H9 (cell line): ENCODE data around the gene EFNA1. TPM values are rescaled to one million over a fixed set of nuclear protein-coding genes. Genes with fewer than 3 reads are reported as not detected.

Source experiments
- DNase-seq: peaks from one replicate; pipeline ENCODE4 v3.0.0-alpha.2; 2017
- H2AFZ ChIP-seq: one replicate; pipeline ENCODE4 v1.6.1; 2013; ENCODE audit warnings: mild to moderate bottlenecking, low read length, control low read depth, moderate library complexity
- H2AK5ac ChIP-seq: 2 replicates; pipeline ENCODE4 v1.6.1; 2013; ENCODE audit warnings: low read length, control low read depth, mixed read lengths; ENCODE audit not compliant: insufficient read length
- H2BK120ac ChIP-seq: one replicate; pipeline ENCODE4 v1.6.1; 2013; ENCODE audit warnings: low read depth, mild to moderate bottlenecking, low read length, control low read depth, inconsistent platforms; ENCODE audit not compliant: poor library complexity, severe bottlenecking
- H2BK12ac ChIP-seq: 2 replicates; pipeline ENCODE4 v1.6.1; 2013; ENCODE audit warnings: low read length, control low read depth, mixed read lengths, low read depth; ENCODE audit not compliant: insufficient read length
- H2BK15ac ChIP-seq: 2 replicates; pipeline ENCODE4 v1.6.1; 2013; ENCODE audit warnings: low read depth, low read length, control low read depth
- H2BK20ac ChIP-seq: one replicate; pipeline ENCODE4 v1.6.1; 2013; ENCODE audit warnings: low read depth, mild to moderate bottlenecking, low read length, control low read depth, inconsistent platforms; ENCODE audit not compliant: poor library complexity, severe bottlenecking
- H2BK5ac ChIP-seq: 2 replicates; pipeline ENCODE4 v1.6.1; 2013; ENCODE audit warnings: low read length, control low read depth, mixed read lengths; ENCODE audit not compliant: insufficient read length
- H3K14ac ChIP-seq: 2 replicates; pipeline ENCODE4 v1.6.1; 2013; ENCODE audit warnings: low read length, control low read depth; ENCODE audit not compliant: insufficient read depth
- H3K18ac ChIP-seq: 2 replicates; pipeline ENCODE4 v1.6.1; 2013; ENCODE audit warnings: low read depth, mild to moderate bottlenecking, mixed read lengths, low read length, control low read depth; ENCODE audit not compliant: insufficient read length
- H3K23ac ChIP-seq: 2 replicates; pipeline ENCODE4 v1.6.1; 2013; ENCODE audit warnings: low read length, control low read depth, mixed read lengths, low read depth; ENCODE audit not compliant: insufficient read length
- H3K23me2 ChIP-seq: 2 replicates; pipeline ENCODE4 v1.6.1; 2013; ENCODE audit warnings: low read depth, mild to moderate bottlenecking, mixed read lengths, low read length, control low read depth; ENCODE audit not compliant: insufficient read length, poor library complexity, severe bottlenecking
- H3K27ac ChIP-seq: 2 replicates; pipeline ENCODE4 v1.5.1; 2013; ENCODE audit warnings: low read length, control low read depth, mixed read lengths, low read depth; ENCODE audit not compliant: insufficient read length
- H3K27me3 ChIP-seq: 2 replicates; pipeline ENCODE4 v1.6.1; 2013; ENCODE audit warnings: low read length, control low read depth, inconsistent platforms; ENCODE audit not compliant: insufficient read depth
- H3K4ac ChIP-seq: 2 replicates; pipeline ENCODE4 v1.6.1; 2013; ENCODE audit warnings: low read depth, mild to moderate bottlenecking, control low read depth, inconsistent platforms, low read length, moderate library complexity
- H3K4me1 ChIP-seq: 2 replicates; pipeline ENCODE4 v1.6.1; 2013; ENCODE audit warnings: low read length, control low read depth, inconsistent platforms; ENCODE audit not compliant: insufficient read depth
- H3K4me2 ChIP-seq: 2 replicates; pipeline ENCODE4 v1.6.1; 2013; ENCODE audit warnings: low read length, control low read depth, mixed read lengths; ENCODE audit not compliant: insufficient read length, insufficient read depth
- H3K56ac ChIP-seq: 2 replicates; pipeline ENCODE4 v1.6.1; 2013; ENCODE audit warnings: low read depth, mild to moderate bottlenecking, mixed read lengths, low read length, control low read depth; ENCODE audit not compliant: insufficient read length
- H3K79me1 ChIP-seq: 2 replicates; pipeline ENCODE4 v1.6.1; 2013; ENCODE audit warnings: low read depth, mild to moderate bottlenecking, moderate library complexity, low read length, control low read depth, inconsistent platforms; ENCODE audit not compliant: insufficient read depth, poor library complexity, severe bottlenecking
- H3K79me2 ChIP-seq: 2 replicates; pipeline ENCODE4 v1.6.1; 2013; ENCODE audit warnings: low read length, control low read depth, inconsistent platforms; ENCODE audit not compliant: insufficient read depth
- H3K9ac ChIP-seq: 2 replicates; pipeline ENCODE4 v1.6.1; 2013; ENCODE audit warnings: low read length, control low read depth, mixed read lengths; ENCODE audit not compliant: insufficient read length; ENCODE audit errors: extremely low read depth
- H3K9me3 ChIP-seq: one replicate; pipeline ENCODE4 v1.6.1; 2013; ENCODE audit warnings: low read depth, low read length, inconsistent platforms; ENCODE audit not compliant: control insufficient read depth
- H3T11ph ChIP-seq: one replicate; pipeline ENCODE4 v1.6.1; 2013; ENCODE audit warnings: mild to moderate bottlenecking, low read length, control low read depth, inconsistent platforms
- H4K20me1 ChIP-seq: one replicate; pipeline ENCODE4 v1.6.1; 2013; ENCODE audit not compliant: control insufficient read depth, insufficient read length, insufficient read depth
- H4K5ac ChIP-seq: 2 replicates; pipeline ENCODE4 v1.6.1; 2013; ENCODE audit warnings: low read depth, mild to moderate bottlenecking, mixed read lengths, low read length, control low read depth; ENCODE audit not compliant: insufficient read length
- H4K8ac ChIP-seq: replicated peaks from 2 replicates; pipeline ENCODE4 v1.6.1; 2013; ENCODE audit warnings: low read length, control low read depth, mixed read lengths, low read depth; ENCODE audit not compliant: insufficient read length
- H4K91ac ChIP-seq: 2 replicates; pipeline ENCODE4 v1.6.1; 2013; ENCODE audit warnings: low read depth, mild to moderate bottlenecking, moderate library complexity, mixed read lengths, low read length, control low read depth; ENCODE audit not compliant: insufficient read length
- H3K27ac Mint-ChIP-seq, 3 experiments: 2 replicates in 2 of 3; 3 replicates in 1 of 3; pipeline ENCODE4 v1.8.0; 2020 to 2021; ENCODE audit warnings: mixed read lengths in 3 of 3, mild to moderate bottlenecking in 1 of 3, moderate library complexity in 1 of 3
- H3K27me3 Mint-ChIP-seq: 2 replicates; pipeline ENCODE4 v1.8.0; 2021; ENCODE audit warnings: low read depth, mild to moderate bottlenecking, moderate library complexity, mixed read lengths
- H3K36me3 Mint-ChIP-seq, 3 experiments: 2 replicates in 2 of 3; 3 replicates in 1 of 3; pipeline ENCODE4 v1.8.0; 2020 to 2021; ENCODE audit warnings: low read depth in 3 of 3, mixed read lengths in 3 of 3; ENCODE audit not compliant: insufficient read depth in 1 of 3
- H3K4me1 Mint-ChIP-seq, 2 experiments: 2 replicates each; pipeline ENCODE4 v1.8.0; 2020; ENCODE audit warnings: mixed read lengths in 2 of 2
- H3K4me3 Mint-ChIP-seq, 2 experiments: 2 replicates in 1 of 2; 3 replicates in 1 of 2; pipeline ENCODE4 v1.8.0; 2020 to 2021; ENCODE audit warnings: mild to moderate bottlenecking in 2 of 2, mixed read lengths in 2 of 2, moderate library complexity in 1 of 2
- H3K9me3 Mint-ChIP-seq, 2 experiments: 2 replicates in 1 of 2; 3 replicates in 1 of 2; pipeline ENCODE4 v1.8.0; 2020; ENCODE audit warnings: mild to moderate bottlenecking in 2 of 2, mixed read lengths in 2 of 2, moderate library complexity in 1 of 2
- WGBS: extraction: QIAGEN DNeasy Blood & Tissue Kit; methylation state at CpG from one replicate; pipeline ENCODE4 v1.1.7; 2013; ENCODE audit warnings: missing lambda C conversion rate, low lambda C conversion rate, mixed read lengths; ENCODE audit not compliant: insufficient read length; ENCODE audit errors: extremely low coverage; 5-methylcytosine and 5-hydroxymethylcytosine counted together
- total RNA-seq: library from RNA; stranded (reverse); gene quantifications from 2 replicates; pipeline ENCODE4 v1.2.1, GENCODE V29; 2021
- TF ChIP-seq, protein P1 (sequence below): fragments of 200-600 bp; sonication (generic); conservative IDR thresholded peaks from 3 replicates; pipeline ENCODE4 v1.8.0; 2021; ENCODE audit warnings: antibody characterized with exemption, mild to moderate bottlenecking

Gene EFNA1
- total RNA-seq, 1 experiment from 2014 or later, result 1.4 TPM

DNA sequence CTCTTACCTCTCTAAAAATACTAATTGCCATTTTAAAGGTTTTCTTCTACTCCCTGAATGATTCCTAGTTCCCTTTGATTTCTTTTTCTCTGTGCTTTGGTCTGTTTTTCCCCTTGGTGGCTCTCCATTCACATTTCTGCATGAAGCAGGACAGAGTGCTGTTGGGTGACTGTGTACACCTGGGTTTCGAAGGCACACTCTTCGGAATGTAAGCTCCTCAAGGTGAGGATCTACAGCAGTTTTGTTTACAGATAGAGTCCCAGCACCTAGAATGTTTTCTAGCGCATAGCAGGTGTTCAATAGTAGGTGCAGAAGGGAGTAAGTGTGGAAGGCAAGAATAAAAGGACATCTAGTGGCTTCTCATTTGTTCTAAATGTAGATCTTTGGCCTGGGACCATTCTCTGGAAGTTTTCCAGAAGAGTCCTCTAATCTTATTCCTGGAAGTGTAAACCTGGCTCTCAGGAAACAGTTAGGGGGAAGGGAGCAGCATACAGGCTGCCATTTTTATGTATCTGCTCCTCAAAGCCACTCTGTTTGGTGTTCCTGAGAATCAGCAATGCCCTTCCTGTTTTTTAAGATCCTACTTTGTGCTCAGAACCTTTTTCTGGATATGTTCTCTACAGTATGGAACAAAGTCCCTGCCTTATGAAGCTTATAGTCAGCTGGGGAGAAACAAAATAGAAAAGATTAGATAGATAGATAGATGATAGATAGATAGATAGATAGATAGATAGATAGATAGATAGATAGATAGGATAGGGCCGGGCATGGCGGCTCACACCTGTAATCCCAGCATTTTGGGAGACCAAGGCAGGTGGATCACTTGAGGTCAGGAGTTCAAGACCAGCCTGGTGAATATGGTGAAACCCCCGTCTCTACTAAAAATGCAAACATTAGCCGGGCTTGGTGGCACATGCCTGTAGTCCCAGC lies 22.8 kb upstream of the EFNA1 start:
- Mint-ChIP-seq H3K27me3 (peaks cover 53% of the 10 kb centered on the region), H3K9me3 (no peaks in the 10 kb centered on the region), H3K27ac (no peak overlapping the region), H3K4me1 (no peaks in the 10 kb centered on the region), H3K36me3 (no peaks in the 10 kb centered on the region), H3K4me3 (no peak overlapping the region; a peak in 1 of 5 replicates)
- H3K9me3 ChIP-seq, result no peaks in the 10 kb centered on the region
- H3K79me1 ChIP-seq, result no peaks in the 10 kb centered on the region
- H3K4ac ChIP-seq, result no peak overlapping the region
- no peak overlapping the region for H2BK5ac ChIP-seq
- no peak overlapping the region for H2BK120ac ChIP-seq
- H3K4me2 ChIP-seq, result no peak overlapping the region
- no CpG with 5 or more reads among the region's 7 CpGs for WGBS
- H3K14ac ChIP-seq, result no peak overlapping the region
- no peak overlapping the region for H3K27ac ChIP-seq
- no peak overlapping the region for H2BK12ac ChIP-seq
- H2BK15ac ChIP-seq, result no peak overlapping the region
- H4K20me1 ChIP-seq, result no peaks in the 10 kb centered on the region
- H3K23ac ChIP-seq, result no peak overlapping the region
- no peak overlapping the region for H4K91ac ChIP-seq
- H4K8ac ChIP-seq, result no peak overlapping the region
- H3K79me2 ChIP-seq, result no peaks in the 10 kb centered on the region
- no peak overlapping the region for H3T11ph ChIP-seq
- H3K9ac ChIP-seq, result no peak overlapping the region
- DNase-seq, result no peak
- no peak overlapping the region for H2AFZ ChIP-seq
- no peak overlapping the region for H2BK20ac ChIP-seq
- no peak overlapping the region for H3K18ac ChIP-seq
- no peaks in the 10 kb centered on the region for H3K23me2 ChIP-seq
- no peak overlapping the region for H2AK5ac ChIP-seq
- TF ChIP-seq, protein P1, sequence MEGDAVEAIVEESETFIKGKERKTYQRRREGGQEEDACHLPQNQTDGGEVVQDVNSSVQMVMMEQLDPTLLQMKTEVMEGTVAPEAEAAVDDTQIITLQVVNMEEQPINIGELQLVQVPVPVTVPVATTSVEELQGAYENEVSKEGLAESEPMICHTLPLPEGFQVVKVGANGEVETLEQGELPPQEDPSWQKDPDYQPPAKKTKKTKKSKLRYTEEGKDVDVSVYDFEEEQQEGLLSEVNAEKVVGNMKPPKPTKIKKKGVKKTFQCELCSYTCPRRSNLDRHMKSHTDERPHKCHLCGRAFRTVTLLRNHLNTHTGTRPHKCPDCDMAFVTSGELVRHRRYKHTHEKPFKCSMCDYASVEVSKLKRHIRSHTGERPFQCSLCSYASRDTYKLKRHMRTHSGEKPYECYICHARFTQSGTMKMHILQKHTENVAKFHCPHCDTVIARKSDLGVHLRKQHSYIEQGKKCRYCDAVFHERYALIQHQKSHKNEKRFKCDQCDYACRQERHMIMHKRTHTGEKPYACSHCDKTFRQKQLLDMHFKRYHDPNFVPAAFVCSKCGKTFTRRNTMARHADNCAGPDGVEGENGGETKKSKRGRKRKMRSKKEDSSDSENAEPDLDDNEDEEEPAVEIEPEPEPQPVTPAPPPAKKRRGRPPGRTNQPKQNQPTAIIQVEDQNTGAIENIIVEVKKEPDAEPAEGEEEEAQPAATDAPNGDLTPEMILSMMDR, result no peak
- no peaks in the 10 kb centered on the region for H3K27me3 ChIP-seq
- no peak overlapping the region for H3K56ac ChIP-seq
- H4K5ac ChIP-seq, result no peak overlapping the region
- no peaks in the 10 kb centered on the region for H3K4me1 ChIP-seq
